ENCODE data around the gene RAB11FIP4. TPM values are rescaled to one million over a fixed set of nuclear protein-coding genes. Genes with fewer than 3 reads are reported as not detected.

Gene RAB11FIP4
- total and polyA plus RNA-seq, 9 of the 15 experiments (the other 6 are each of a cell fraction or from before 2014, with no cell fraction given): 0.62 to 16.6 (median 8.9) TPM

GRCh38 chr17:31546650-31547049 lies 155.2 kb downstream of the RAB11FIP4 start (continued):
- TF ChIP-seq CUX1 (CRISPR knock-in tag; IDR thresholded peaks at IDR 0.05) (no peak), MCM3 (IDR thresholded peaks at IDR 0.05) (no peak), PREB (CRISPR knock-in tag; IDR thresholded peaks at IDR 0.05) (no peak), SIX5 (IDR thresholded peaks at IDR 0.05; ENCODE audit: borderline replicate concordance in 1 of 2, insufficient read depth in 1 of 2, low read depth in 1 of 2, low read length in 2 of 2) (no peak), HINFP (tag; conservative IDR thresholded peaks at IDR 0.05; ENCODE audit: low read depth) (no peak), RBBP5 (IDR thresholded peaks at IDR 0.05; ENCODE audit: borderline replicate concordance, insufficient read depth, low read length, poor library complexity, severe bottlenecking) (no peak), MITF (IDR thresholded peaks at IDR 0.05) (no peak), SMAD3 (CRISPR knock-in tag; conservative IDR thresholded peaks at IDR 0.05) (no peak), ZNF766 (CRISPR knock-in tag; conservative IDR thresholded peaks at IDR 0.05) (no peak), MBD1 (CRISPR knock-in tag; IDR thresholded peaks at IDR 0.05) (no peak), ZKSCAN1 (IDR thresholded peaks at IDR 0.05; ENCODE audit: low read depth, low read length) (no peak)

All from K562 (cell line).